Right lobe of liver (tissue), 4 donors: ENCODE results near the gene FAM24A.

Experiments used
- CTCF ChIP-seq, 4 donors: fragments of 200-600 bp in 3 of 4; fragments of 450-650 bp in 1 of 4; IDR thresholded peaks; one replicate each; pipeline versions ENCODE4 v1.5.1 to v1.8.0; 2016 to 2022; ENCODE audit warnings: antibody characterized with exemption in 4 of 4, mild to moderate bottlenecking in 2 of 4
- POLR2A ChIP-seq: fragments of 450-650 bp; IDR thresholded peaks from one replicate; pipeline ENCODE4 v1.6.1; 2017; ENCODE audit warnings: antibody characterized with exemption, mild to moderate bottlenecking
- donor health status: DM: no; HTN: no; CAD: no.
- donor health status: DM: no; HTN: no; CAD: no.
- donor health status: DM: no; HTN: yes; CAD: no.

- TF ChIP-seq CTCF (IDR thresholded peaks at IDR 0.05) (no peak), POLR2A (no peak)
Observed at GRCh38 chr10:122864901-122865300, 45.5 kb upstream of the FAM24A start.
